Measurements from ENCODE around the gene PLAC1.

PLAC1 gene

DNA sequence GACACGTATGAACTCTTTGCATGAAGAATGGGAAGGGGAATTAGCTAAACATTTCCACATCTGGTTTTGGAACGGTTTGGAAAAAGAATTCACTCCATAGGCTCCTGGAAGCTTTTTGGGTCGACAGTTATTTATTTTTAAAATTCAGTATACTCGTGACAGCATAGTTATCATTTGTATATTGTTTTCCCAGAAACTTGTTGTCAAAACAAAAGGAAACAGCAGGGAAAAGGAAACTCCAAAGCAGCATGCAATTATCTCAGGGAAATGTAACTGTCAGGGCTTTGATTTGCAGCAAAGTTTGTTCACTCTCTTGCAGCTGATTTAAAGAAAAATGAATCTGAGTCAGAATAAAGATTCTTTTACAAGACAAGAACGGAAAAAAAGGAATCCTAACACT lies 86.5 kb downstream of the PLAC1 start:
- TF ChIP-seq, protein P1, sequence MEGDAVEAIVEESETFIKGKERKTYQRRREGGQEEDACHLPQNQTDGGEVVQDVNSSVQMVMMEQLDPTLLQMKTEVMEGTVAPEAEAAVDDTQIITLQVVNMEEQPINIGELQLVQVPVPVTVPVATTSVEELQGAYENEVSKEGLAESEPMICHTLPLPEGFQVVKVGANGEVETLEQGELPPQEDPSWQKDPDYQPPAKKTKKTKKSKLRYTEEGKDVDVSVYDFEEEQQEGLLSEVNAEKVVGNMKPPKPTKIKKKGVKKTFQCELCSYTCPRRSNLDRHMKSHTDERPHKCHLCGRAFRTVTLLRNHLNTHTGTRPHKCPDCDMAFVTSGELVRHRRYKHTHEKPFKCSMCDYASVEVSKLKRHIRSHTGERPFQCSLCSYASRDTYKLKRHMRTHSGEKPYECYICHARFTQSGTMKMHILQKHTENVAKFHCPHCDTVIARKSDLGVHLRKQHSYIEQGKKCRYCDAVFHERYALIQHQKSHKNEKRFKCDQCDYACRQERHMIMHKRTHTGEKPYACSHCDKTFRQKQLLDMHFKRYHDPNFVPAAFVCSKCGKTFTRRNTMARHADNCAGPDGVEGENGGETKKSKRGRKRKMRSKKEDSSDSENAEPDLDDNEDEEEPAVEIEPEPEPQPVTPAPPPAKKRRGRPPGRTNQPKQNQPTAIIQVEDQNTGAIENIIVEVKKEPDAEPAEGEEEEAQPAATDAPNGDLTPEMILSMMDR (IDR thresholded peaks at IDR 0.05; ENCODE audit: borderline replicate concordance, control extremely low read depth, extremely low read depth, insufficient read depth, missing control alignments): no peak
- in situ Hi-C loops (cut with MboI; ENCODE audit: low sequenced_read_pairs, unreplicated experiment): no loop called here
- no peak for DNase-seq (ENCODE audit: low spot score)

- TF ChIP-seq, protein P1 (IDR thresholded peaks at IDR 0.05; ENCODE audit: borderline replicate concordance, control extremely low read depth, extremely low read depth, insufficient read depth, missing control alignments): no peak
- in situ Hi-C loops (cut with MboI; ENCODE audit: low sequenced_read_pairs, unreplicated experiment): no loop called here
- no peak for DNase-seq (ENCODE audit: low spot score)
These were observed 87.4 kb downstream of the PLAC1 start for GRCh38 chrX:134570899-134571298.

DNA sequence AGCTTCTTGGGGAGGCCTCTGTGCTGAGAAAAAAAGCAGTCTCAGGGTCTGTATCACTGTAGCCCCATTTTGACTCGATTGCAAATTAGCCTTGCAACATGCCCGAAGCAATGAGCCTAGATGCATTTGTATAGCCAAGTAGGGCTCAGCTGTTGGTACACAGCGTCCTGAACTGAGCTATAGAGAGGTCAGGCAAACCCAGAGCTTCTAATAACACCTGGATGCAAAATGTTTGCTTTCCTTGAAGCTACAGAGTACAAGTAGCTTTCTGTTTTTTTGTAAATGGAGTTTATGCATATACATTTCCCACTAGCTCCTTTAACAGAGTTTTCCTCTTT lies 87.8 kb downstream of the PLAC1 start:
- in situ Hi-C loops (cut with MboI; ENCODE audit: low sequenced_read_pairs, unreplicated experiment): no loop called here
- DNase-seq (ENCODE audit: low spot score): no peak
- TF ChIP-seq, protein P1 (IDR thresholded peaks at IDR 0.05; ENCODE audit: borderline replicate concordance, control extremely low read depth, extremely low read depth, insufficient read depth, missing control alignments): no peak

DNA sequence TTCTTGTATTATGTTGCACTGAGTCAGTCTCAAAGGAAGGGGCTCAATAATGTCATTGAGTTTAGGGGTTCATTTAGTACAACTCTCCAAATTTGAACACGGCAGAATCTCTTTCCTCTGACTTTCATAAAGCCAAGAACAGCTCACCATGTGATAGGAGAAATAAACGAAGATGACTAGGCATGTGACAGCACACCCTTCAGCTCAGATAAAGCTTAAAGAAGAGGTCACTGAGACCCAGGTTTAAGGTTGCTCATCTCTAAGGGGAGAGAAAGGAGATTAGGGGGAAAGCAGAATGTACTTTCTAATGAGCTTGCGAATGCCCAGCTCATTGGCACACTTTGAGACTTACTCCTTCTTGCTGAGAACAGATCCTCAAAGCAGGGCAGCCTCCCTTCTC lies 89.0 kb downstream of the PLAC1 start:
- TF ChIP-seq, protein P1 (IDR thresholded peaks at IDR 0.05; ENCODE audit: borderline replicate concordance, control extremely low read depth, extremely low read depth, insufficient read depth, missing control alignments): no peak
- no peak for DNase-seq (ENCODE audit: low spot score)
- in situ Hi-C loops (cut with MboI; ENCODE audit: low sequenced_read_pairs, unreplicated experiment): no loop called here

- TF ChIP-seq, protein P1 (IDR thresholded peaks at IDR 0.05; ENCODE audit: borderline replicate concordance, control extremely low read depth, extremely low read depth, insufficient read depth, missing control alignments): no peak
- no peak for DNase-seq (ENCODE audit: low spot score)
- in situ Hi-C loops (cut with MboI; ENCODE audit: low sequenced_read_pairs, unreplicated experiment): no loop called here
These were observed 89.8 kb downstream of the PLAC1 start for GRCh38 chrX:134568285-134569016.

- TF ChIP-seq, protein P1 (IDR thresholded peaks at IDR 0.05; ENCODE audit: borderline replicate concordance, control extremely low read depth, extremely low read depth, insufficient read depth, missing control alignments): no peak
- in situ Hi-C loops (cut with MboI; ENCODE audit: low sequenced_read_pairs, unreplicated experiment): no loop called here
- DNase-seq (ENCODE audit: low spot score): no peak
These were observed 91.8 kb downstream of the PLAC1 start for GRCh38 chrX:134566506-134566905.
